CD4-positive, alpha-beta T cell treated with Interleukin-10 for 1 hour (primary cell): ENCODE measurements around the gene TATDN2.

Source experiments
- DNase-seq: peaks from one replicate; pipeline ENCODE4 v3.0.0-alpha.2; 2020

Gene TATDN2

GRCh38 chr3:10272977-10273376, 24.7 kb downstream of the TATDN2 start:
- DNase-seq: no peak

GRCh38 chr3:10273702-10274305, 25.5 kb downstream of the TATDN2 start:
- no peak for DNase-seq

- DNase-seq: no peak
These were observed 26.3 kb downstream of the TATDN2 start for GRCh38 chr3:10274601-10275000.

DNA sequence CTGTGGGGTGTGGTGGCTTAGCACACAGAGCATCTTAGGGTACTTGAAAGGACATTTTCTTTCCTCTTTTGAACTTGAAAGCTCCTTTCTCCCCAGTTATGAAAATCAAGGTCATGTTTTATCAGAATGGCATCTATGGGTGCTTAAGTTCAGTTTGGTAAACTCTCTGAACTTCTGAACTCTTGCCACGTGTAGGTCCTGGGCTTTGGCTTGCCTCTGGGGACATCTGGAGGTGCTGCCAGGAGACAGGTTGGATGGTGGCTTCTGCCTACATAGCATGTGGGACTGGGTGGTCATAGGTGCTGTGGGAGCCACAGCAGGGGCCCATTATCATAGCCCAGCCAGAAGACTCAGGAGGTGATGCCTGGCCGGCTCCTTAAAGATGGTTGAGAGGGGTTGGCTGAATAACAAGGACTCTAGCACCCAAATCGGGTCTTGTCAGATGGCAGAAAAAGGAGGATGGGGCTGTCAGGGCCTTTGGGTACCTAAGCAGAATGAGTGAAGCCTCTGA, 28.9 kb downstream of the TATDN2 start:
- no peak for DNase-seq

- DNase-seq: no peak
These were observed 30.2 kb downstream of the TATDN2 start for GRCh38 chr3:10278501-10278900.

- DNase-seq: no peak
These were observed 31.3 kb downstream of the TATDN2 start for GRCh38 chr3:10279384-10280176.

- DNase-seq: no peak
These were observed 31.9 kb downstream of the TATDN2 start for GRCh38 chr3:10280177-10280529.

GRCh38 chr3:10280571-10280970, 32.3 kb downstream of the TATDN2 start:
- DNase-seq: no peak

DNA sequence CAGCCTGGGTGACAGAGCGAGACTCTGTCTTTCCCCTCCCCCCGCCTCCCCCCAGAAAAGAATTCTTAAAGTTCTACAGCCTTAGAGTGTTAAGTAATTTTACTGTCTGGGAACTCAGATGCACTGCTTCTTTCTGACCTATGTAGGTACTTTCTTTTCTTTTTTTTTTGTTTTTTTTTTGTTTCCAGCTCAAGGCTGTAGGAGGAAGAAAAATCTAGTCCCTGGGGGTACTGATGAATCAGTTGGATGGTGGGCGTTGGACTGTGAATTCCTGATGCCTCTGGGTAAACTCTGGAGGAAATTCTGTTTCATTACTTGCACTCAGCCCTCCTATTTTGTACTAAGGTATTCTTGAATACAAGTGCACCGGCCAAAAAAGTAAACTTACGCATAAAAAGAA, 33.7 kb downstream of the TATDN2 start:
- DNase-seq: no peak

DNA sequence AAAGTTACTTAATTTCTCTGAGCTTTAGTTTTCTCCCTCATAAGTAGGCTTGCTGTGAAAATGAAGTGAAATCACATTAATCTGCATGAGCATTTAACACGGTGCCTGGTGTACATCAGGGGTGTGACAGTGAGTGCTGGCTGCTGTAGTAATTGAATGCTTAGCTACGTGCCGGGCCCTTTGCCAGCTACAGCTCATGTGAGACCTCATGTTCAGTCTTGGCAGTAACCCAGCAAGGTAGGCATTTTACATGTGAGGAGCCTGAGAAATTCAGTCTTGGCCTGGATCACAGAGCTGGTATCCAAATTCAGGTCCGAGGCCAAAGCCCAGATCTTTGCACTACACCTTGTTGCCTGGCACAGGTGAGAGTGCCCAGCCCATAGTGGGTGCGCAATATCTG, 35.4 kb downstream of the TATDN2 start:
- no peak for DNase-seq

- DNase-seq: peak; percentile 75
These were observed 36.2 kb downstream of the TATDN2 start for GRCh38 chr3:10284496-10284895.

- no peak for DNase-seq
These were observed 37.2 kb downstream of the TATDN2 start for GRCh38 chr3:10285272-10286132.

- DNase-seq: no peak
These were observed 37.9 kb downstream of the TATDN2 start for GRCh38 chr3:10286133-10286524.

DNA sequence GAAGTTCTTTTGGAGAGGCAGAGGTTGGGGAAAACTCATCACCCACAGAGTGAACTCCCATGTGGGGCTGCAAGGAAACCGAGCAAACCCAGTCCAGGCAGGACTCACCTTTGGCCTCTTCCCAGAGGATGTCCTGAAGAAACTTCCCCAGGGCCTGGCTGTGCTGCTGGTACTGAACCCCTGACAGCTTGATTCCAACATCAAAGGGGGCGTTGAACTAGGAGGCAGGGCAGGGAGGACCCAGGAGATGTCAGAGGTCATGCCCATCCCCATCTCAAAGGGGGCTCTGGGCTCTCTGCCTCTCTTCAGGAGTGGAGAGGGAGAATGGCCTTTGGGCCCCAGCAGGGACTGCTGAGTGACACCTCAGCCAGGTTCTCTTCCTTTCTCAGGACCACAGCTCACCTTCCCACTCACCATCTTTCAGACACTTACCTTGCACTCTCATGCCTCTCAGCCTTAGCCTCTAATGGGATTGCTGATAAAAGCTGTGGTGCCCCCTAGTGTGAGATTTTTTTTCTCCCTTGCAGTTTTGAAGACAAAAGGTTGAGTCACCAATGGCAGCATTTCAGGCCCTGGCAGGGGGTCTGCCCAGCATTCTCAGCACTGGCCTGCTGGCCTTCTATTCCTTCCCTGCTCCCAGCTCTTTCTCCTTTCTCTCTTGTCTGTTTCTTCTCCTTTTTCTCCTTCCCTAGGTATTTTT, 38.5 kb downstream of the TATDN2 start:
- DNase-seq: peak; percentile 71

- DNase-seq: no peak
These were observed 39.8 kb downstream of the TATDN2 start for GRCh38 chr3:10287936-10288574.

GRCh38 chr3:10288575-10288960, 40.3 kb downstream of the TATDN2 start:
- no peak for DNase-seq

DNA sequence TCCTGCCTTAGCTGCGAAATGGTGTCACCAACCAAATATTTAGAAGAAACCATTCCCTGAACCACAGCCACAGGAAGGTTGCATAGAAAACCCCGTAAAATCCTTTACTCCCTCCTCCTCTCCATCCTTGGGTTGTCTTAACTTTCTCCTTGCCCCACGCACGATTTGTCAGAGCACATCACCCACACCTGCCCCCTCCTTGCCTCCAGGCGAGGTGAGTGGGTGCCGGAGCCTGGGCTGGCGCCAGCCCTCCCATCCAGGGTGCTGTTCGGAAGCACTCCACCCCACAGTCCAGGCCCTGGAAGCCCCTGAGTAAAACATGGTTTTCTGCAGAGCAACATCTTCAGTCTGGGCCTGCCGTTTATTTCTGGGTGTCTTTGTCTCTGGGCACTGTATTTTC, 40.8 kb downstream of the TATDN2 start:
- DNase-seq: no peak

GRCh38 chr3:10289787-10290355, 41.6 kb downstream of the TATDN2 start:
- no peak for DNase-seq

- DNase-seq: no peak
These were observed 42.4 kb downstream of the TATDN2 start for GRCh38 chr3:10290481-10291176.

DNA sequence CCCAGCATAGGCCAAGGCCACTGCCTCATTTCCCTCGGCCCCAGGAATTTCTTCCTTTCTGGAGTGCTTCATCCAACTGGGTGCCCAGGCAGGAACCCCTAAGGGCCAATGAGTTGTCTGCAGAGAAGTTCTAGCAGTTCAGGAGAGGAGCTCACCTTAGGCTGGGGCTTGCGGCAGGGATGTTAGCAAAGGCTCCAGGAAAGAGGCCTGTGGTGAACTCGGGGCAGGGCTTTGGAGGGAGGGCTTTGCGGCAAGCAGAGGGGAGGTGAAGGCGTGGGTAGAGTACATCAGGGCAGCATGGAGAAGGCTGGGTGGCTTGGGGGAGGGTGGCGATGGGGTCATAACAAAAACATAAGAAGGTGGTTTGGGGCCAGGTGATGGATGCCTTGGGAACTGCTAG, 43.4 kb downstream of the TATDN2 start:
- no peak for DNase-seq
